Central memory CD8-positive, alpha-beta T cell (primary cell): ENCODE data around the gene CAMTA1.

ENCODE experiments used
- ATAC-seq: fragments of 150-1000 bp; cut with Tn5 transposase; replicated peaks from 2 replicates; pipeline ENCODE4 v1.10.0; 2022; ENCODE audit warnings: mild to moderate bottlenecking, moderate FRiP score, moderate number of reproducible peaks; ENCODE audit not compliant: poor library complexity, severe bottlenecking; ENCODE audit errors: extremely low read depth
- DNase-seq, 2 donors: peaks; one replicate each; pipeline ENCODE4 v3.0.0; 2021; ENCODE audit warnings: low spot score in 2 of 2
- H3K27ac Mint-ChIP-seq: one replicate; pipeline ENCODE4 v1.8.0; 2022; ENCODE audit warnings: low read depth, mild to moderate bottlenecking, moderate library complexity, mixed read lengths
- H3K27me3 Mint-ChIP-seq: one replicate; pipeline ENCODE4 v1.8.0; 2022; ENCODE audit warnings: mixed read lengths
- H3K36me3 Mint-ChIP-seq: one replicate; pipeline ENCODE4 v1.8.0; 2022; ENCODE audit warnings: mild to moderate bottlenecking, moderate library complexity, mixed read lengths; ENCODE audit not compliant: insufficient read depth
- H3K4me1 Mint-ChIP-seq: one replicate; pipeline ENCODE4 v1.8.0; 2022; ENCODE audit warnings: mixed read lengths
- H3K4me3 Mint-ChIP-seq: one replicate; pipeline ENCODE4 v1.8.0; 2022; ENCODE audit warnings: mild to moderate bottlenecking, moderate library complexity, mixed read lengths
- H3K9me3 Mint-ChIP-seq: one replicate; pipeline ENCODE4 v1.8.0; 2022; ENCODE audit warnings: mixed read lengths

The CAMTA1 gene

DNA sequence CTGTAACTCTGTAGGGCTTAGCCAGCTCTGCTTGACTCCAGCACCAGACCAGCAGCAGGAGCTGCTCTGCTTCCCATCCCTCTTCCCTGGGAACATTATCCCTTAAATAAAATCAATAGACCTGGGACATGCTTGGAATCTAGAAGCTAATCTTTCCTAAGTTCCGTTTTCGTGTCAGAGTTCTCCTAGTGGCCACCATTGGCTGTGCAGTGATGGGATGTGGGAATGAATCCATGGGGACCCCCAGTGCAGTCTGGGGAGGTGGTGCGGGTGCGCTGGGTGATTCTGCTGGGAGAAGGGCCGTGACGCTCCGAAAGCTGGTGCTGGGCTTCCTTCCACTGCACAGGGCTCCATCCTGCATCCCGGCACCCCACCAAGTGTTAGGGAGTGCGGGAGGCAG is 202.7 kb downstream of the CAMTA1 start:
- ATAC-seq: no peak
- Mint-ChIP-seq H3K27ac (no peak overlapping the region), H3K4me1 (no peaks in the 10 kb centered on the region), H3K27me3 (peaks cover 65% of the 10 kb centered on the region), H3K9me3 (no peaks in the 10 kb centered on the region), H3K4me3 (no peak overlapping the region), H3K36me3 (no peaks in the 10 kb centered on the region)
- no peak for DNase-seq

DNA sequence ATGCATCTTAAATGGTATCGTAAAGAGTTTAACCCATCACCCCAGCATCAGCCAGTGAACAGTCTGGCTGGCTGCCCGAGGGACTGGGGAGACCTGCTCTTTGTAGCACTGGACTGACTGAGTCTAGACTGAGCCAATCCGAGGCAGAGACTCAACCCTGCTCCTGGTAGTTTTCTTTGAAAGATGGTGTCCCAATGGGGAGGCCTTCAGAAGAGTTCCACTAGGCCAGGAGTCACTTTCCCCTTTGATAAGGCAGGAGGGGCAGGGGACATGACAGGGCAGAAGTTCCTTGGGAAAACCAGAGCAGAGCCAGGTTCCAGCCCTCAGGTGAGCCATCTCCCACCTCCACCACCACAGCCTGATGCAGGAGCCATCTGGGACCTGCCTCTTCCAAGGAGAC is 203.5 kb downstream of the CAMTA1 start:
- peaks cover 64% of the 10 kb centered on the region for H3K27me3 Mint-ChIP-seq
- no peaks in the 10 kb centered on the region for H3K4me1 Mint-ChIP-seq
- H3K36me3 Mint-ChIP-seq: no peaks in the 10 kb centered on the region
- ATAC-seq (no peak), DNase-seq (no peak)
- H3K9me3 Mint-ChIP-seq: no peaks in the 10 kb centered on the region
- H3K27ac Mint-ChIP-seq: no peak overlapping the region
- H3K4me3 Mint-ChIP-seq: no peak overlapping the region

DNA sequence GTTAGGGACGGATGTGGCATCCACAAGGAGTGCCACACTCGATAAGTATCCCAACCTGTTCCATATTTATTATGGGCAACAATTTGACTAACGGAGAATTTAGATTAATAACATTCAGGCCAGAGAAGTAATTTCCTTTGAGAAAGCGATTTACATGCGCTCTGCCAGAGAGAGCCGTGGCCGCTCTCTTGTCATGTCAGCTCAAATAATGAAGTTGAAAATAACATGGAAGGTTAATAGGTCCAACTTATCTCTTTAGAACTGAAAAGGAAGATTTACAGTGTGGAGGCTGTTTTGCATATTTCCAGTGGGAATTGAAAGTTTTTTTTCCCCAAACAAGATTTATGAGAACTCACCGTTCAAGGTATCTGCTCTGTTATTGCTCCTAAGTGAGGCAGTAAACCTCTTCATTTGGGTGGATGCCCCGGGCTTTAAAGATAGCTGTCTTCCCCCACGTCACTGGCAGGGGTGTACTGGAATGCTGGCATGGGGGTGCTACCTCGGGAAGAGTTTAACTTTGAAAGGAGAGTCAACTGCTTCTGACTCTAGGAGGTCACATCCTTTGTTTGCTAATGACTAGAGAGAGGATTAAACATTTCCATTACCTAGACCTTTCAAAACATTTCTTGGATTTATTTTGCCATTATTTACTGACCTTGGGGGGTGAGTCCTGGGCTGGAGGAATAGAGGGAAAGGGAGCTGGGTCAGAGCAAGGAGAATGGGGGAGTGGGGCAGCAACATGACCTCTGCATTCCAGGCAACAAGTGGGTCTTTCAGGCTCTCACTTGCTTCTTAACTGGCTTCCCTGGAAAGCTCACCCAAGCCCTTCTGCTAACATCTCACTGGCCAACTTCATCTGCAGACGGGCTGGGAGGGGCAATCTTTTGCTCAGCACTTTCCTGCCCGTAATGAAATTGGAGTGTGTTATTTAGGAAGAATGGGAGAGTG is 204.2 kb downstream of the CAMTA1 start:
- H3K27ac Mint-ChIP-seq: no peak overlapping the region
- no peaks in the 10 kb centered on the region for H3K36me3 Mint-ChIP-seq
- DNase-seq (no peak), ATAC-seq (no peak)
- no peak overlapping the region for H3K4me3 Mint-ChIP-seq
- no peaks in the 10 kb centered on the region for H3K4me1 Mint-ChIP-seq
- H3K9me3 Mint-ChIP-seq: peaks cover 4% of the 10 kb centered on the region
- H3K27me3 Mint-ChIP-seq: peaks cover 58% of the 10 kb centered on the region

DNA sequence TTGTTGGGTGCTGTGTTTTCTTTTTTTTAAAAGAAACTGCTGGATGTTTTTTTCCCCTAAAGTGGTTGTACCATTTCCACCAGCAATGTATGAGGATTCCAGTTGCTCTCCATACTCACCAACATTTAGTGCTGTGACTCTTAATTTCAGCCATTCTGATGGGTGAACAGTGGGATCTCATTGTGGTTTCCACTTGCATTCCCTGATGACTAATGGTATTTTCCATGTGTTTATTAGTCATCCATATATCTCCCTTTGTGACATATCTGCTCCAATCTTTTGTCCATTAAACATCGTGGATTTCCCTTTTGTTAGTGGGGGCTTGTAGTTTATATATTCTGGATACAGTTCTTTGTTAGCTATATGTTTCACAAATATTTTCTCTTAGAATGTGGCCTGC is 206.0 kb downstream of the CAMTA1 start:
- H3K4me1 Mint-ChIP-seq: no peaks in the 10 kb centered on the region

DNA sequence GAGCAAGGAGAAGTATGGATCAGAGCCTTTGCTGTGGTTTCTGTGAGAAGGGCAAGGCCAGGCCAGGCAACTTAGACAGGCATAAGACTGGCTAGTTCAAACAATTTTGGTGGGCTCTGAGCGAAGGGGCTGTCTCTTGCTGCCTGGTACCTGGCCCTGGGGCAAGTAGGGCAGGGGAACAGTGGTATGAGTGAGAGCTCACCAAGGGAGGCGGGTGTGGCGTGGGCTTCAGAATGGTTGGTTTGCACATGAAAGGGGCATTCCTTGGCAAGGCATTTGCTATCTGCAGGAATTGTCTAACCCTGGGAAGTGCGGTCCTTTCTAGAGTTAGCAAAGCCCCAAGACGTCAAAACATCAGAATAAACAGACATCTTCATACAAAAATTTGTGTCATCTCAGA is 210.5 kb downstream of the CAMTA1 start:
- Mint-ChIP-seq H3K9me3 (peaks cover 6% of the 10 kb centered on the region), H3K27ac (no peak overlapping the region), H3K27me3 (peaks cover 49% of the 10 kb centered on the region), H3K4me3 (no peak overlapping the region), H3K36me3 (no peaks in the 10 kb centered on the region), H3K4me1 (no peaks in the 10 kb centered on the region)
- no peak for DNase-seq
- ATAC-seq: no peak

More for the DNA sequence above, 206.0 kb downstream of the CAMTA1 start:
- H3K9me3 Mint-ChIP-seq: peaks cover 6% of the 10 kb centered on the region
- H3K27ac Mint-ChIP-seq: no peak overlapping the region
- ATAC-seq: no peak
- H3K36me3 Mint-ChIP-seq: no peaks in the 10 kb centered on the region
- peaks cover 58% of the 10 kb centered on the region for H3K27me3 Mint-ChIP-seq
- no peak for DNase-seq
- H3K4me3 Mint-ChIP-seq: no peak overlapping the region

DNA sequence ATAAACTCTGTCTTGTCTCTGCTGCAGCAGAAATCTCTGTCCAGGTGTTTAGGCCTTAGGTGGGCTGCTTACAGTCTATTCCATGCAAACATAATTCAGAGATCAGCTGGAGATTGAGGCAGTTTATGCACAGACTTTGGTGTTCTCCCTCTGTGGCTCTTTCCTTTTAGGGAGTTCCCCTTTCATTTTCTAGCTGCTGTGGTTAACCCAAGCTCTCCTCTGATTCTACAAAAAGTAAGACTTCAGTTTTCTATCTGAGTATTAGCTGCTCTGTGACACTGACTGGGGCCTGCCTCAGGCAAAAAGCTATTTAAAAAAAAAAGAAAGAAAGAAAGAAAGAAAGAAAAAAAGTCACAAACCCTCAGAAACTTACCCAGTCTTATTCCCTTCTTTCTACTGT is 211.1 kb downstream of the CAMTA1 start:
- ATAC-seq (no peak), DNase-seq (no peak)
- Mint-ChIP-seq H3K36me3 (no peaks in the 10 kb centered on the region), H3K9me3 (peaks cover 6% of the 10 kb centered on the region), H3K27me3 (peaks cover 50% of the 10 kb centered on the region), H3K27ac (no peak overlapping the region), H3K4me1 (no peaks in the 10 kb centered on the region), H3K4me3 (no peak overlapping the region)

DNA sequence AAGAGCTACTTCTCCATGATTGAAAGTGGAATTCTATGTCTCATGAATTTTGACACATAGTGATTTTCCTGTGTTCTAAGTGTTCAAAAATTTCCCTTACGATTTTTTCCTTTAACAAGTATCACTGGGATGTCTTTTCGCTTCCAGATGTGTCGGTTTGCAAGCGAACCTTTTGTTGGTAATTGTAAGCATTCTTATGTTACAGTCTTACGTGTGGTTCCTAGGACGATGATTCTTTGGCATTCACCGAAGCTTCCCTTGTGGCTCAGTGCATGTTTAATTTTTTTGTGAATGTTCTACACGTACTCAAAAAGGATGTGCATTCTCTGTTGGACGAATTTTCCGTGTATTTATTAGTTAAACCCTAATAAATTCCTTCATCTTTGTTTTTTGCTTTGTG is 211.6 kb downstream of the CAMTA1 start:
- Mint-ChIP-seq H3K4me3 (no peak overlapping the region), H3K27ac (no peak overlapping the region), H3K9me3 (peaks cover 6% of the 10 kb centered on the region), H3K4me1 (no peaks in the 10 kb centered on the region), H3K27me3 (peaks cover 55% of the 10 kb centered on the region), H3K36me3 (no peaks in the 10 kb centered on the region)
- ATAC-seq (no peak), DNase-seq (no peak)

DNA sequence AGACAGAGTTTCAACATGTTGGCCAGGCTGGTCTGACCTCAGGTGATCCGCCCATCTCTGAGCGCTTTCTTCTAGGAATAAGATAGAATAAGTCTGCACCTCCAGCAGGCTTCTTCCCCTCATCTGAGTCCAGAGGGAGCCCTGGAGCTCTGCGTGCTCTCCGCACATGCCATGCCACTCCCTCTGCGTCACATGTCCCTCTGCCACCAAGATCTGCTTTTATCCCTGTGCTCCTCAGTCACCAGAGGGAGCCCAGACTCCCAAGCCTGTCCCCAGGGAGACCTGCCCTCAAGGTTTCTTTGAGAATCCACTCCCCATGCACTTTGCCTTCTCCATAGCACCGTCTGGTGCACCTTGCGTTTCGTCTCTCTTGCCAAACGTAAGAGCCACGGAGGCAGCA is 213.0 kb downstream of the CAMTA1 start:
- Mint-ChIP-seq H3K27ac (no peak overlapping the region), H3K4me3 (no peak overlapping the region), H3K4me1 (no peaks in the 10 kb centered on the region), H3K9me3 (peaks cover 6% of the 10 kb centered on the region), H3K36me3 (no peaks in the 10 kb centered on the region), H3K27me3 (peaks cover 51% of the 10 kb centered on the region)
- DNase-seq (no peak), ATAC-seq (no peak)

DNA sequence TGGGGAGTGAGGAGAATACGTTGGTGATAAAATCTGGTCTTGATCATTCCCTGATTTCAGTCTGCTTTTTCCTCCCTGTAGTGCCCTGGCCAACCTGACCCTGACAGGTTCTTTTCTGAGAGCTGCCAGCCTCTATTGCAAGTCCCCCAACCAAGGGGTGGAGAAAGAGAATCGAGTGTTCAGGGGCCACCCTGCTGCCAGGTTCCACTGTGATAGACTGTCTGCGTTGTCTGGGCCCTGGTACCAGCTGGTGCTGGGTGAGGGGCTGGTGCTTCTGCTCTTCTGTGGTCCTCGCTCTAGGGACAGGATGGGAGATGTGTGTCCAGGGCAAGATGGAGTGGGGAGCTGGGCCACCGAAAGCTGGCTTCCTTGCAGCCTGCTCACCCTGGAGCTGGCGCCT is 214.6 kb downstream of the CAMTA1 start:
- H3K36me3 Mint-ChIP-seq: no peaks in the 10 kb centered on the region
- no peak overlapping the region for H3K4me3 Mint-ChIP-seq
- no peaks in the 10 kb centered on the region for H3K9me3 Mint-ChIP-seq
- peaks cover 47% of the 10 kb centered on the region for H3K27me3 Mint-ChIP-seq
- no peak for DNase-seq
- no peak overlapping the region for H3K27ac Mint-ChIP-seq
- H3K4me1 Mint-ChIP-seq: no peaks in the 10 kb centered on the region
- no peak for ATAC-seq

DNA sequence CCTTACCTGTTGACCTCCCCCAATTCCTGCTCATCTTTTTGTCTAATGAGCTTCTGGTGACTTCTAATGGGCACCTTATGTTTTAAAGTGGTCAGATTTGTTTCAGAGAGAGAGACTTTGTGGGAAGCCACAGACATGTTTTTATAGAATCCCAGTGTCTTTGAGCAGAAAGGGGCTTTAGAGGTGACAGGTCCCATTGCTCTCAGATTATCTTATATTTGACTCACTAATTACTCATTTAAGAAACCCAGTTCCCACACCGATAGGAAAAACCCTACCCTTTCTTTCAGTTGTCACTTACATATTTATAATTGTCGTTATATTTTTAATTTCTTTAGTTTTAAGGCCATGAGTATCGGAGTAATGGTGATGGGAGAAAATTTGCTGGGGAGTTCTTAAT is 215.5 kb downstream of the CAMTA1 start:
- no peaks in the 10 kb centered on the region for H3K36me3 Mint-ChIP-seq
- no peak for DNase-seq
- no peaks in the 10 kb centered on the region for H3K4me1 Mint-ChIP-seq
- H3K4me3 Mint-ChIP-seq: no peak overlapping the region
- peaks cover 47% of the 10 kb centered on the region for H3K27me3 Mint-ChIP-seq
- no peak for ATAC-seq
- H3K27ac Mint-ChIP-seq: no peak overlapping the region
- no peaks in the 10 kb centered on the region for H3K9me3 Mint-ChIP-seq

DNA sequence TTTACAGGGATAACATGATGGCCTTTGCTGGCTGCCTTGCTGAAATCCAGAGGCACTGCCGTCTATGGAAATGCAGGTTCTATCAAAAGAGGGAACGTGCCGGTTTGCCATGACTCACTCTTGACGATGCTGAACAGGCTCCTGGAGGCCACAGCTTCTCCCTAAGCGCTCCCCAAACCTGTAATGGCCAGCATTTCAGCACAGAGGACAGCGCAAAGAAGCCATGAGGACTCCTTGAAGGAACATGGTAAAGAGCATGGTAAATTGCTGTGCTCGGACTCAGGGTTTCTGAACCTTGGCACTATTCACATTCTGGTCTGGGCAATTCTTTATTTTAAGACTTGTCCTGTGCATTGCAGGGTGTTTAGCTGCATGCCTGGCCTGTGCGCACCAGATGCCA is 217.5 kb downstream of the CAMTA1 start:
- Mint-ChIP-seq H3K27me3 (peaks cover 42% of the 10 kb centered on the region), H3K4me1 (no peaks in the 10 kb centered on the region), H3K36me3 (no peaks in the 10 kb centered on the region), H3K27ac (no peak overlapping the region), H3K9me3 (no peaks in the 10 kb centered on the region), H3K4me3 (no peak overlapping the region)
- no peak for DNase-seq
- ATAC-seq: no peak

DNA sequence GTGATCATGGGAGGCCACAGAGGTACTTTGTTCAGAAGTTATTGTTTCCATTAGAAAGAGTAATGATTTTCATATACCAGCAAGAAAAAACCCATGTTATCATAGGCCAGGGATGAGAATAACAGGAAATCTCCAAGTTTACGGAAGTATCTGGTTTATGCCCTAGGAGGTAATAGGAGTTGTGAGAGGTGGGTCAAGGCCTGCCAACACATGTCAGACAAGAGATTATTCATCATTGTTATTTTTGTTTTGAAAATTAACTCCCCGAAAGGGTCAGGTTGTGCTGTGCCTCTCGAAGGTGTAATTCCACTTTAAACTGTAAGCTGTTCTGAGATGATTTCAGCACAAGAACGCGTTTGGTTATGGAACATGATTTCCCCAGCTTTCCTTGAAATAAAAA is 218.4 kb downstream of the CAMTA1 start:
- no peak for ATAC-seq
- H3K9me3 Mint-ChIP-seq: no peaks in the 10 kb centered on the region

DNA sequence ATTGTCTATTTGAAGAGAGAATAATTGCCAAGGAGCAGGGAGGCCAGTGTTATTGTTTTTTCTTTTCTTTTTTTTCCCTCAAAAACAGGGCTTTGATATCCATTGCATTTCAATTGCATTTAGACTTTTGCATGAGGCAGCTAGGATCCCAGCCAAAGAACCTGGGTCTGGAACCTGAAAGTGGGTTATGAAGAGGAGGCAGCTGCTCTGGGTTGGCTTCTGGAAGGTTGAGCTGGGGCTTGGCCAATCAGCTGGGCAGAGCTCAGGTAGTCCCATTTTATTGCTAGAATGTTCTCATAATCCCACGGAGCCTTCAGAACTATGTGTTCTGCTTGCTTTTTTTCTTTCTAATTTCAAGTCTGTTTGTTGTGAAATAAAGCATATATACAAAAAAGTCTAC is 218.9 kb downstream of the CAMTA1 start:
- no peak for DNase-seq
- Mint-ChIP-seq H3K4me1 (no peaks in the 10 kb centered on the region), H3K4me3 (no peak overlapping the region), H3K27ac (no peak overlapping the region), H3K27me3 (peaks cover 28% of the 10 kb centered on the region), H3K36me3 (no peaks in the 10 kb centered on the region), H3K9me3 (no peaks in the 10 kb centered on the region)
- ATAC-seq: no peak

More for the DNA sequence above, 218.4 kb downstream of the CAMTA1 start:
- Mint-ChIP-seq H3K4me3 (no peak overlapping the region), H3K4me1 (no peaks in the 10 kb centered on the region), H3K27ac (no peak overlapping the region), H3K27me3 (peaks cover 32% of the 10 kb centered on the region), H3K36me3 (no peaks in the 10 kb centered on the region)
- no peak for DNase-seq
